ENCODE data around the gene MYLK2.

Gene MYLK2

GRCh38 chr20:31848088-31848999 lies 29.2 kb downstream of the MYLK2 start:
- Histone ChIP-seq H4K20me1 (ENCODE audit: insufficient read depth, low read length, poor library complexity, severe bottlenecking) (no peaks in the 10 kb centered on the region), H2AFZ (ENCODE audit: low read length) (no peak overlapping the region), H3K36me3 (ENCODE audit: insufficient read depth, low read length) (no peaks in the 10 kb centered on the region), H3K4me3 (ENCODE audit: low read length, poor library complexity, severe bottlenecking) (no peak overlapping the region), H3K9me3 (ENCODE audit: insufficient read depth, low read depth, low read length) (no peaks in the 10 kb centered on the region), H3K9me2 (replicated peaks; ENCODE audit: low read depth, low read length) (no peaks in the 10 kb centered on the region), H3K4me1 (ENCODE audit: insufficient read depth, low read length, poor library complexity, severe bottlenecking) (peaks cover 17% of the 10 kb centered on the region), H3K27me3 (ENCODE audit: insufficient read depth, low read length, poor library complexity, severe bottlenecking) (no peaks in the 10 kb centered on the region), H3K79me2 (ENCODE audit: insufficient read depth, low read length) (no peaks in the 10 kb centered on the region), H3F3A (ENCODE audit: low read depth) (no peaks in the 10 kb centered on the region), H3K4me2 (ENCODE audit: low read depth, low read length, poor library complexity, severe bottlenecking) (no peak overlapping the region), H3K9ac (ENCODE audit: low read depth, low read length, poor library complexity, severe bottlenecking) (no peak overlapping the region)
- TF ChIP-seq EZH2phosphoT487 (IDR thresholded peaks at IDR 0.05; ENCODE audit: borderline replicate concordance) (no peak), CTCF (conservative IDR thresholded peaks at IDR 0.05; ENCODE audit: low read length) (no peak)

- peaks cover 10% of the 10 kb centered on the region for H3K4me1 ChIP-seq (ENCODE audit: insufficient read depth, low read length, poor library complexity, severe bottlenecking)
- no peak overlapping the region for H3K4me2 ChIP-seq (ENCODE audit: low read depth, low read length, poor library complexity, severe bottlenecking)
- H3F3A ChIP-seq (ENCODE audit: low read depth) = no peaks in the 10 kb centered on the region
- no peaks in the 10 kb centered on the region for H3K9me3 ChIP-seq (ENCODE audit: insufficient read depth, low read depth, low read length)
- no peak overlapping the region for H3K9ac ChIP-seq (ENCODE audit: low read depth, low read length, poor library complexity, severe bottlenecking)
- no peaks in the 10 kb centered on the region for H4K20me1 ChIP-seq (ENCODE audit: insufficient read depth, low read length, poor library complexity, severe bottlenecking)
- H3K36me3 ChIP-seq (ENCODE audit: insufficient read depth, low read length) = no peaks in the 10 kb centered on the region
- TF ChIP-seq CTCF (conservative IDR thresholded peaks at IDR 0.05; ENCODE audit: low read length) = no peak
- no peak for TF ChIP-seq EZH2phosphoT487 (IDR thresholded peaks at IDR 0.05; ENCODE audit: borderline replicate concordance)
- H3K9me2 ChIP-seq (replicated peaks; ENCODE audit: low read depth, low read length) = no peaks in the 10 kb centered on the region
- H3K27me3 ChIP-seq (ENCODE audit: insufficient read depth, low read length, poor library complexity, severe bottlenecking) = no peaks in the 10 kb centered on the region
- no peaks in the 10 kb centered on the region for H3K79me2 ChIP-seq (ENCODE audit: insufficient read depth, low read length)
- no peak overlapping the region for H2AFZ ChIP-seq (ENCODE audit: low read length)
- H3K4me3 ChIP-seq (ENCODE audit: low read length, poor library complexity, severe bottlenecking) = no peak overlapping the region
These were observed 30.3 kb downstream of the MYLK2 start for GRCh38 chr20:31849306-31849930.

GRCh38 chr20:31851240-31851955 lies 32.2 kb downstream of the MYLK2 start:
- no peaks in the 10 kb centered on the region for H3F3A ChIP-seq (ENCODE audit: low read depth)
- no peaks in the 10 kb centered on the region for H3K79me2 ChIP-seq (ENCODE audit: insufficient read depth, low read length)
- no peak overlapping the region for H3K4me2 ChIP-seq (ENCODE audit: low read depth, low read length, poor library complexity, severe bottlenecking)
- no peaks in the 10 kb centered on the region for H3K9me3 ChIP-seq (ENCODE audit: insufficient read depth, low read depth, low read length)
- no peak for TF ChIP-seq EZH2phosphoT487 (IDR thresholded peaks at IDR 0.05; ENCODE audit: borderline replicate concordance)
- TF ChIP-seq CTCF (conservative IDR thresholded peaks at IDR 0.05; ENCODE audit: low read length) = no peak
- H3K4me3 ChIP-seq (ENCODE audit: low read length, poor library complexity, severe bottlenecking) = no peak overlapping the region
- no peaks in the 10 kb centered on the region for H3K36me3 ChIP-seq (ENCODE audit: insufficient read depth, low read length)
- H4K20me1 ChIP-seq (ENCODE audit: insufficient read depth, low read length, poor library complexity, severe bottlenecking) = no peaks in the 10 kb centered on the region
- H2AFZ ChIP-seq (ENCODE audit: low read length) = no peak overlapping the region
- no peaks in the 10 kb centered on the region for H3K9me2 ChIP-seq (replicated peaks; ENCODE audit: low read depth, low read length)
- H3K27me3 ChIP-seq (ENCODE audit: insufficient read depth, low read length, poor library complexity, severe bottlenecking) = no peaks in the 10 kb centered on the region
- H3K9ac ChIP-seq (ENCODE audit: low read depth, low read length, poor library complexity, severe bottlenecking) = no peak overlapping the region
- peaks cover under 1% of the 10 kb centered on the region for H3K4me1 ChIP-seq (ENCODE audit: insufficient read depth, low read length, poor library complexity, severe bottlenecking)
